T-helper 2 cell treated with Interferon-gamma antibody and Interleukin-4, amounts not matched to agents 100 ng/mL and 5 ng/mL, for 36 hours (primary cell): ENCODE measurements around the gene MFNG. TPM values are rescaled to one million over a fixed set of nuclear protein-coding genes. Genes with fewer than 3 reads are reported as not detected.
"Not testable (repeated sequence)": the region's sequence is repeated elsewhere in the genome, so short reads cannot be mapped to it uniquely, and the experiment has no call there.

Experiments used
- intact Hi-C: fragments of 100-400 bp; cut with micrococcal nuclease; formaldehyde crosslinking; loops from one replicate; pipeline ENCODE4 v1.15.1; 2023
- total RNA-seq: library from RNA; stranded (reverse); gene quantifications from 2 replicates; pipeline ENCODE4 v1.2.3, GENCODE V29; 2022

MFNG gene
- total RNA-seq, 1 donor from 2014 or later, result 247 TPM

GRCh38 chr22:37476389-37477329, 9.5 kb downstream of the MFNG start:
- intact Hi-C loops, result no loop called here

DNA sequence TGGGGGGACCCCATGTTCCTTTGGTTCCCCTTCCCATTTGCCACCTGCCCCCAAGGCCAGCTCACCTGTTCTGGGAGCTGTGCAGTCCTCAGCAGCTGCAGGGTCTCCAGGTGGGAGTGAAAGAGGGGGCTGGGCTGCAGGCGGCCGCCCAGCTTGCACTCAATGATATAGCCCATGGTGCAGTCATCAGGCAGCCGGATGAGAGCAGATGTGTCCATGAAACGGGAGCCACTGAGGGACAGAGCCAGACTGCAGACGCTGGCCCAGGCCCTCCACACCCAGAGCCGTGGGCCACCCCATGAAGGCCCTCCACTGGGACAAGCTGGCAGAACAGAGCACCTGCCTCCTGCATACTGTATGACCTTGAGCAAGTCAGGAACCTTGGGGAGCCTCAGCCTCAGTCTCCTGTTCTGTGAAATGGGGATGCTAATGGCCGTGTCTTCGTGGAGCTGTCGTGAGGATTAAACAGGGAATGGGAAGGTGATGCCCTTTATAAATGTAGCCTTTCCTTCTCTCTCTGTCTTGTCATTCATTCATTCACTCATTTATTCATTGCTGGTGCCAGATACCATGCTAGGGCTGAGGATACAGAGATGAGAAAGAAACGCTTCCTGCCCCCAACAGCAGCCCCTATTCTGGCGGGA, 11.6 kb downstream of the MFNG start:
- intact Hi-C loops, result no loop called here

DNA sequence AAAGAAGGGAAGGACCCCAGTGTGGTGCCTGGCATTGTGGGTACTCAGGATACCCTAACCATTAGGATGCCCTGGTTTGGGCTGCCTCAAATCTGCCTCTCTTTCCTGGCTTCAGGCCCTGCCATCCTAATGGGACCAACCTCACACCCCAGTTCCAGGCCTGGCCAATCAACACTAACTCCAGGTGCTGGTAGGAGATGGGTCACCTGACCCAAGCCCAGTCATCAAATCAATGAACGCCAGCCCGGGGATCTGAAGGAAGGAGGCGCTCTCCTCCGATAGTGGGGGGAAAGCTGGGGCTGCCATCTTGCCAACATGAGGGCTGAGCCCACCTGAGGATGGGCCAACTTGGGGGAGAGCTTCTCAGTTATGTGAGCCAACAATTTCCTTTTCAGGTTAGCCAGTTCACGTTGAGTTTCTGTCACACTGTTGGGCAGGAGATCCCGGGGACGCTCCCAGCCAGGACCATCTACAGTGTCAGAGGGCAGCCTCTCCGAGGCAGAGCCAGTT, 12.7 kb downstream of the MFNG start:
- intact Hi-C loops, result no loop called here

GRCh38 chr22:37472418-37473006, 13.7 kb downstream of the MFNG start:
- intact Hi-C loops, result no loop called here

DNA sequence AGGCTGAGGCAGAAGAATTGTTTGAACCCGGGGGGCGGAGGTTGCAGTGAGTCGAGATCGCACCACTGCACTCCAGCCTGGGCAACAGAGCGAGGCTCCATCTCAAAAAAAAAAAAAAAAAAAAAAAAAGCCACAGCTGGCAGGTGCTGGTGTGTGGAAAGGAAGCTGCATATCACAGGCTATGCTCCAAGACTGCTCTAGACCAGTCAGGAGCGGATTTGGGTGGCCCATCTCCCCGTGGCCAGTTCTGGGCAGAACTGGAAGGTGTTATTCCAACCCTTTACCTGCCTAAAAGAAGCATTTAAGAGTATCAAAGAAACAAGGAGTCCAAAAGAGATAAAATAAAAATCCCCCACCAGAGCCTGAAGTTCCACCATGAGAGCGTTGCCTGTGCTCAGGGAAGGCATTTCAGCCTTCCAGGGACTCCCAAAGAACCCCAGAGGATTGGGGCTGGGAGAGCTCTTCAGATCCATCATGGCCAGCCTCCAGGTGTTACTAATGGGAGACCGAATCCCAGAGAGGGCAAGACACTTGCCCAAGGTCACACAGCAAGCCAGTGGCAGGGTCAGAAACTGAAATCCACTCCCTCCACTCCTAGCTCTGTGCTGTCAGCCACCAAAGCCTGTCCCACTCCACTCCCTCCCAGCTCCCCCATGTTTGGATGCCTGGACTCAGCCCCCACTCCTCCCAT, 14.3 kb downstream of the MFNG start:
- intact Hi-C loops, result no loop called here

GRCh38 chr22:37470087-37470445, 16.1 kb downstream of the MFNG start:
- intact Hi-C loops, result no loop called here

- intact Hi-C loops, result no loop called here
Observed at GRCh38 chr22:37469416-37470086, 16.6 kb downstream of the MFNG start.

DNA sequence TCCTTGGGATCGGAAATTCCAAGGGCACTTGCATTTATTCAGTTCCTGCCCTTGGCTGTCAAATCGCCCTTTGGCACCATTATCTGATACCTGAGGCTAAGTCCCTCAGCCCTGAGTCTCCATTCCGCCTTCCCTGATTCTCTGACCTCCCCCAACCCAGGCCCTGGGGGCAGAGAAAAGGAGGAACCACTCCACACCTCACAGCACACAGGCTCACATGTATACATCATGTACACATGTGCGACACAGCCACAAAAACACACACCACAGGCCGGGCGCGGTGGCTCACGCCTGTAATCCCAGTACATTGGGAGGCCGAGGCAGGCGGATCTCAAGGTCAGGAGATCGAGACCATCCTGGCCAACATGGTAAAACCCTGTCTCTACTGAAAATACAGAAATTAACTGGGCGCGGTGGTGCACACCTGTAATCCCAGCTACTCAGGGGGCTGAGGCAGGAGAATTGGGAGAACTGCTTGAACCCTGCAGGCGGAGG, 17.9 kb downstream of the MFNG start:
- intact Hi-C loops, result not testable (repeated sequence)

DNA sequence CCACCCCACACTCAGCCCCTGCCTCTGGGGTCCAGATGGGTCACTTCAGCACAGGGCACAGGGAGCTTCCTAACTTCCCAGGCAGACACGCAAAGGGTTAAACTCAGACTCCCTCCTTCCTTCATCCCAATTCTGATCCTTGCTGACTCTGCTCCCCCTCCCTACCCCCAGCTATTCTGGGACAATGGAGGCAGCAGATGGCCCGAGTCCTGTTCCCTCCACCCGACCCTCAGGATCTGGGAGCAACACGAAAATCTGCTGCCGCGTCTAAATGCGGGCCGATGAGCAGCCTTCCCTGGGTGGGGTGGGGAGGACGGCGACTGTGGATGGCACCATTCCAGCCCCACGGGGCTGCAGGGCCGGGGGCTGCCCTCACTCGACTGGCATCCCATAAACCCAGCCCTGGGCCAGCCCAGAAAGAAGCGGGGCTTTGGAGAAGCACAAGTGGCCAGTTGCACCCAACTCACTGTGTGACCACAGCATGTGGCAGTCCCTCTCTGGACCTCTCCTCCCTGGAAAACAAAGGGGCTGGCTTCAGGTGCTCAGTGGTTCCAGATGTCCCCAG, 18.7 kb downstream of the MFNG start:
- intact Hi-C loops, result no loop called here

- intact Hi-C loops, result no loop called here
Observed at GRCh38 chr22:37464181-37464580, 22.0 kb downstream of the MFNG start.

- intact Hi-C loops, result no loop called here
Observed at GRCh38 chr22:37462983-37463382, 23.2 kb downstream of the MFNG start.

- intact Hi-C loops, result no loop called here
Observed at GRCh38 chr22:37462436-37462835, 23.7 kb downstream of the MFNG start.

DNA sequence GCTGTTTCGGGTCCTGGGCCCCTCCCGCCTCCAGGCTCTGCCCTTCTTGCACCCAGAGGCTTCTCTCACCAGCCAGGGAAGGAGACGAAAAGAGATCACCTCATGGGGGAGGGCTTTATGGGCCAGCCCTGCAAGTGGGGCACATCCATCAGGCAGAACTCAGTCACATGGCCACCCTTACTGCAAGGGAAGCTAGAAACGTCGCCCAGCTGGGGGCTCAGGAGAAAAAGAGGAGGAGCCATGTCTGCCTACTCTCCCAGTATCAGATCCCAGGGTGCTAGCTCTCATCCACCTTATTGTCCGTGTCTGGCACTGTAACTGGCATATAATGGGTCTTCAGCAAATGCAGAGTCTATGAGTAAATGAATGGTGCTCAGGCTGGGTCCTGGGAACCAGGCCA, 24.2 kb downstream of the MFNG start:
- intact Hi-C loops, result no loop called here

DNA sequence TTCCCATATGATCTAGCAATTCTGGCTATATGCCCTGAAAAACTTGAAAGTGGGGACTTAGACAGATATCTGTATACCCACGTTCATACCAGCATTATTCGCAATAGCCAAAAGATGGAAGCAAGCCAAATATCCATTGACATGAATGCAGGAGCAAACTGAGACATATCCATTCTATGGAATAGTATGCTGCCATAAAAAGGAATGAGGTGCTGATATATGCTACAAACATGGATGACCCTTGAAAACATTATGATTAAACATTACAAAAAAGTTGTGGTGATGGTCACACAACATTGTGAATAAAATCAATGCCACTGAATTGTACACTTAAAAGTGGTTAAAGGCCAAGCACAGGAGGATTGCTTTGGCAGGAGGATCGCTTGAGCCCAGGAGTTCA, 25.5 kb downstream of the MFNG start:
- intact Hi-C loops, result no loop called here

DNA sequence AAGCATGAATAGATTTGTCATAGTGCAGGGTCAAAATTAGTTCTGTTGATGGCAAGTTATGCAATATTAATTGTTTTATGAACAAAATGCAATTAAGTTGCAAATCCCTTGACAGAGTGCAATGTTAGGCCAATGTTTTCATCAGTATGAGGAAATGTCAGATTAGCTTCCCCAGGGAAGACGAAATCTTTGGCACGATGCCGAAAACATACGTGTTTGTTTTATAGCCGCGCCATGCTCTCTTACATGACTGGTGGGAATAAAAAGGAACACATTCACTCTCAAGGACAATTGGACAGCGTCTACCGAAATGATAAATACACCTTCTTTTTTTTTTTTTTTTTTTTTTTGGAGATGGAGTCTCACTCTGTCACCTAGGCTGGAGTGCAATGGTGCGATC, 27.0 kb downstream of the MFNG start:
- intact Hi-C loops, result no loop called here

- intact Hi-C loops, result loop anchor here (1.0 to 2.0 kb wide), 3 partner anchors 141 to 198 kb away; no protein-coding TSS in a partner anchor
Observed at GRCh38 chr22:37457093-37457893, 28.9 kb downstream of the MFNG start.

GRCh38 chr22:37456346-37456745, 29.8 kb downstream of the MFNG start:
- intact Hi-C loops, result loop anchor here (2.0 kb wide), 1 partner anchor 198 kb away; no protein-coding TSS in a partner anchor

DNA sequence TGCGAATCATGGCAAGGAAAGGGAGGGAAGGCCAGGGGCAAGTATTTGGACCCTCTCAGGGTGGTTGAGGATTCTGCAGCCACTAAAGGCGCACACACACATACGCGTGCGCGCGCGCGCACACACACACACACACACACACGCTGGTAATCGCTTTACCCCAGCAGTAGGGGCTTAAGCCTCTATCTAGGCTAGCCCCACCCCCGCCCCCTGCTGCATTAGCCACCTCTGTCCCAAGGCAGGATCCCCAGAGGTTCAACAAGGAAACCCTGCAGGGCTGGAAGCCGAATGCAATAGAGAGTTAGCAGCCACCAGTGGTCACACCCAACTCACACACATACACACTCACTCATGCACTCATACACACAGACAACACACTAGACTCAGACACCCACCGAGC, 30.3 kb downstream of the MFNG start:
- intact Hi-C loops, result loop anchor here (2.0 kb wide), 1 partner anchor 197 kb away; no protein-coding TSS in a partner anchor
